IPS-18c (cell line): ENCODE results near the gene DYNC1I1.

Experiments
- H3K4me3 ChIP-seq: 2 replicates; pipeline ENCODE4 v1.7.0; 2013; ENCODE audit warnings: low read depth, mild to moderate bottlenecking, low read length, moderate library complexity; ENCODE audit not compliant: insufficient read depth
- H3K9me3 ChIP-seq: one replicate; pipeline ENCODE4 v1.6.1; 2013; ENCODE audit warnings: mild to moderate bottlenecking, low read length, moderate library complexity; ENCODE audit not compliant: control insufficient read depth, insufficient read depth

The DYNC1I1 gene

GRCh38 chr7:95875519-95875918 lies 103.2 kb downstream of the DYNC1I1 start:
- no peaks in the 10 kb centered on the region for H3K9me3 ChIP-seq

DNA sequence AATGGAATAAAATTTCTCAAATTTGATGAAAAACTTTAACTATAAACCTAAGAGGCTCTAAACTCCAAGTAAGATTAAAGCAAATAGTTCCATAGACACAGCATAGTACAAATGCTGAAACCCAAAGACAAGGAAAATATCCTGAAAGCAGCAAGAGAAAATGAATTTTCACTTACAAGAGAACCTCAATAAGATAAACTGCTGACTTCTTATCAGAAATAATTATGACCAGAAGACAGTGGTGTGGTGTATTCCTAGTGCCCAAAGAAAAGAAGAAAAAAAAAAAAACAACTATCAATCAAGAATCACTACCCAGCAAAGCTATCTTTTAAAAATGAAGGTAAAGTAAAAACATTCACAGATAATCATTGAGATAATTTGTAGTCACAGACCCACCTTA lies 106.3 kb downstream of the DYNC1I1 start:
- H3K4me3 ChIP-seq = no peak overlapping the region
- H3K9me3 ChIP-seq = no peaks in the 10 kb centered on the region

More at GRCh38 chr7:95875519-95875918, 103.2 kb downstream of the DYNC1I1 start:
- no peak overlapping the region for H3K4me3 ChIP-seq

DNA sequence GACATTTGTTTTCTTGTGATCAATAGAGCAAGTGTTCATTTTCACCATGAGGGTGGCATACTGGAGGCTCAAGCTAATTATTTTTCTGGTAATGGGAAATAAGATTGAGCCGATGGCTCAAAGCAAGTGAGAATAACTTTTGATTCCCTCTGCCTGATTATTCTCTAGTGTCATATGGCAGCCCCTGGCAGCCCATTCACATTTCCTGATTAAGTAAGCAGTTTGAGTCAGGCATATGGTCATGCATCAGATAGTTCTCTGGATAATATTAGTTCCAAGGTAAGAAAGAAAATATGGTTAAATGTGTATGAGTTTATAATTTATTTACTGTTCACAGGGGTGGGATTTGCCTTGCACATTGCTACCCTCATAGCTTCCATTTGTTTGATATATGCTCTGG lies 109.2 kb downstream of the DYNC1I1 start:
- Histone ChIP-seq H3K4me3 (no peak overlapping the region), H3K9me3 (peaks cover 3% of the 10 kb centered on the region)

- H3K9me3 ChIP-seq = peaks cover 3% of the 10 kb centered on the region
- H3K4me3 ChIP-seq = no peak overlapping the region
These were observed 110.9 kb downstream of the DYNC1I1 start for GRCh38 chr7:95883217-95883616.

DNA sequence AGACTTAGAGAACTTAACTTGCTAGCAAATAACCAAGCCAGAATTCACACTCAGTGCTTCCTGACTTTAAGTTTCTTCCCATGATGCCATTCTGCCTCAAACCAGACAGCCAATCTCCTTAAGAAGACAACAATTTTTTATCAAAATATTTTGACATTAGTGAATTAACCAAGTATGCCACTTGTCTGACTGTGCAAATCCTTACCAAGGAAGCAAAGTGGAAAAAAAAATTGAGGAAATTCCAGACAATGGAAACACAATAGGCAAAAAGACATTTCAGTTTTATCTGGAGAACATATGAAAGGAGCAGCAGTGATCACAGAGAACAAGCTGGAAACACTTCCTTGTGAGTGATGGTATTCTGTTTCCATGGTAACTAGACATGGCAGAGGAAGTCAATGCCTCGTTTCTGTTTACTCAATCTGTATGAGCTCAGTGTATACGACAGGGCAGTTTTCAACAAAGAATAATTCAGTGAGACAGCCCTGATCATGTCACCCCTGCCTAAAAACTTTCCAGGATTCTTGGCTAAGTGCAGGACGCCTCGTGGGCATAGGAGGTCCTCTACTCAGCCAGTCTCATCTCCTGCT lies 114.2 kb downstream of the DYNC1I1 start:
- H3K9me3 ChIP-seq = peaks cover 3% of the 10 kb centered on the region
- no peak overlapping the region for H3K4me3 ChIP-seq

DNA sequence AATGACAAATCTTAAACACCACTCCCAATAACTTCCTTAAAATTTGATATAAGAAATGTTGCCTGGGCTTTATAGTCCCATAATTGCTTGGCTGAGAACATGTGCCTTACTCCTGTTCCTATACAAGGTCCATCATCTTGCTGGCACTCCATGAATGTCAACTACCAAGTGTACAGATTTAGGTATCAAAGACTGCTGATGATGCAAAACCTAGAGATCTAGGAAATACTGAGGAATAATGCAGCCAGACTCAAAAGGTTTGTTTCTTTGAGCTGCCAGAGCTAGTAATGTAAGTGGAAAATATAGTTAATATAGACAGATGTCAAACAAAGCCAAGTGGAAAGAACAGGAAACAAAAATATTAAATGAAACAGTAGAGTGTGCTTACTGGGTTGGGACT lies 121.1 kb downstream of the DYNC1I1 start:
- H3K4me3 ChIP-seq = no peak overlapping the region
- no peaks in the 10 kb centered on the region for H3K9me3 ChIP-seq

GRCh38 chr7:95897557-95898251 lies 125.3 kb downstream of the DYNC1I1 start:
- Histone ChIP-seq H3K9me3 (no peaks in the 10 kb centered on the region), H3K4me3 (no peak overlapping the region)

DNA sequence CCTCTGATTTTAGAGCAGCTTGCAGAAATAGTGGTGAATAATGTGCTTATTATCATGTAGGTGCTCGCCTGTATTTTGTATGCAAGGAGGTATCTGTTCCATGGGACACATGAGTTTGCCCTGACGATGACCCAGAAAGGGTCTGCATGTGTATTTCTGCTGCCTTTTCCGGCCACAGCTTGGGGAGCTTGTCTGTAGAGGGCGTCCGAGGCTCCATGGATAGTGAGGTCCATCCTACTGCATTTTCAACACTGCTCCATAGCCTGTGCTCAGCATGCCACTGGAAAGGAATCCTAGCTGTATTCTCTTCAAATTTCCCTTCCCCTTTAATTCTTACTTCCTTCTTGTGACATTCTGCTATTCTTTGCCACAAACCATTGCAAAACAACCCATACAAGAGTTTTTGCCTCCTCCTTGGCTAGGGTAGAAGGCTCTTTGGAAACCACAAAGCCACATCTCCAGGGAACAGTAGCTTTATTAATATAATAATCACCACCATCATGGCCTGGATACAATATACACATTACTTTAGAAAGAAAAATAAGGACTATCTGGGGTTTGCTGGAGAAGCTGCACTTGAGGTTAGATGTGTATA lies 127.7 kb downstream of the DYNC1I1 start:
- H3K4me3 ChIP-seq = no peak overlapping the region
- no peaks in the 10 kb centered on the region for H3K9me3 ChIP-seq

- no peak overlapping the region for H3K4me3 ChIP-seq
- H3K9me3 ChIP-seq = no peaks in the 10 kb centered on the region
These were observed 128.7 kb downstream of the DYNC1I1 start for GRCh38 chr7:95901006-95901405.

DNA sequence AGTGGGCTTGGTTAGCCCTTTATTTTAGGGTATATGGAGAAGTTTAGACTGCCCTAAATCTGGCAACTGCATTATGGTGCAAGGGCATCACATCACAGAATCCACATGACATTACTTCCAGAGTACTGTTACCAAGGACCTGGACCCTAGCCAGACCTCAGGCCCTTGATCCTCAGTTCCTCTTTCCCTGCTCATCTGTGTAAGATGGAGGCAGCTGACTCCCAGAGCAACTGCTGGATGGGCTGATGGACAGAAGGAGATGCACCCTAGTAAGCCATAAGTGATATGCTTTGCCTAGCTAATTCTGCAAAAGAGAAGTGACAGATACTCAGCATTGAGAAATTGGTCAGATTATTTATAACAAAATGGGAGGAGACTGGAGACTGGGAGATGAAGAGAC lies 131.7 kb downstream of the DYNC1I1 start:
- no peaks in the 10 kb centered on the region for H3K9me3 ChIP-seq
- no peak overlapping the region for H3K4me3 ChIP-seq

- Histone ChIP-seq H3K4me3 (no peak overlapping the region), H3K9me3 (no peaks in the 10 kb centered on the region)
These were observed 132.8 kb downstream of the DYNC1I1 start for GRCh38 chr7:95905167-95905566.

DNA sequence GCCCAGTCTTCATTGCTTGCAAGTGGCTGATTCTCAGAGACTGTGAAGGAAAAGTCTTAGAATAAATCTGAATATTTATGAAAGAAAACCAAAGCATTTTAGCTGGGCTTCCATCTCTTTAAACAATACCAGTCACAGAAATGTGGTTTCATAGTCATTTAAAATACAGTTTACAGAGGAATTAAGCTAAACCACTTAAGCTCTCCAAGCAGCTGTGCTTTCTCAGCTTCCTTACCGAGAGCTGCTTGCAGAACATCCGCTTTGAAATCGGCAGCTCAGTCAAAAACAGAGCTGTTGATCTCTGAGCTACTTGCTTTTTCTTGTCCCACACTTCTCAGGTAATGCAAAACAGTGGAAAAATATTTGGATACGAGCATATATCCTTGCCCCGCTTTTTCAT lies 134.5 kb downstream of the DYNC1I1 start:
- H3K9me3 ChIP-seq = no peaks in the 10 kb centered on the region
- no peak overlapping the region for H3K4me3 ChIP-seq

DNA sequence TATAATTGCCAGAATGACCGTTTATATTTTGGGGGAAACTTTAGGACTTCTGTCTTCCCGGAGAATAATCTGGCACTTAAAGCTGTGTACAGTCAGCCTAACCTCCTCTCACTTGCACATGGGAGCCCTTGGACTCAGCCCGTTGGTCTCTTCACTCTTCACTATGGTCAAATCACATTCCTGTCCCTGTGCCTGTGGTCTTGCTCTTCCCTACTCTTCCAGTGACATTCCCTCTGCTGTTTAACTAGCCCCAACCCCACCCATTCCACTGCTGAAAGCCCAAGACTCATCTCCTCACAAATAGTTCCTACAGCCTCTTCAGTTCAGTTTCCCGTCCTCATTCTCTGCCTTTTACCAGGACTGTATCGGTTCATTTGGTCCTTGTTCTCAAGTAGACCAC lies 135.0 kb downstream of the DYNC1I1 start:
- Histone ChIP-seq H3K9me3 (no peaks in the 10 kb centered on the region), H3K4me3 (no peak overlapping the region)

- Histone ChIP-seq H3K9me3 (no peaks in the 10 kb centered on the region), H3K4me3 (no peak overlapping the region)
These were observed 136.1 kb downstream of the DYNC1I1 start for GRCh38 chr7:95908499-95908898.

DNA sequence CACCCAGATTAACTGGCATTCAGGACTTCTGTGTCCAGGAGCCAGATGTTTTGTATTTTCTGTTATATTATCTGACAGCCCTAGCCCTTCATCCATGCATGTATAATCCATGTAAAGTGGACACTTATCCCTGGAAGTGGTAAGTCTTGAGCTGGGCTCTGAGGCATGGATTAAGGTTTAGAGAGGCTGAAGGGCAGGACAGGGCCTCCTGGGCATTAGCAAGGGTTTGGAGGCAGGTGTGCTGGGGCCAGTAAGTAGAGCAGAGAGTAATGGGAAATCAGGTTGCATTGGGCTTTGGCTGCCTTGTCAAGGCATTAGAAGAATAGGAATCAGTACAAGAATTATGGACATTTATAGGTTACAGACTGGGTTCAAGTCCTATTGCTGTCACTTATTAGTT lies 138.0 kb downstream of the DYNC1I1 start:
- H3K4me3 ChIP-seq = no peak overlapping the region
- no peaks in the 10 kb centered on the region for H3K9me3 ChIP-seq

DNA sequence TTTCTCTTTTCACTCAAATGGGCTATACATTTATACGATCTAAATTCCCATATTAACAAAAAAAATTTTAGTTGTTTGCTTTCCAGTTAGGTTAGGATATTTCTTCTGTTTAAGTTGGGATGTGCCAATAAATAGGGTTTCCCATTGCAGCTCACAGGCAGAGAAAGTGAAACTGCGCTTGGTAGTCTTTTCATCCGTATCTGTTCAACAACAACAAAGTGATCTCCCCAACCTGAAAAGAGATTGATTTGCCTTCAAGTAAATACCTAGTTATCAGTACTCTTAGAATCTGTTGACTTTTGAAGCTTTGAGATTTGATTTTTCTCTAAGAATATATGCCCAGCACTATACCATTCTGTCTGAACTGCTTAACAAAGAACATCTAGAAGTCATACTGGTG lies 143.4 kb downstream of the DYNC1I1 start:
- no peak overlapping the region for H3K4me3 ChIP-seq

GRCh38 chr7:95916573-95917297 lies 144.4 kb downstream of the DYNC1I1 start:
- Histone ChIP-seq H3K9me3 (no peaks in the 10 kb centered on the region), H3K4me3 (no peak overlapping the region)

More for the DNA sequence above, 143.4 kb downstream of the DYNC1I1 start:
- no peaks in the 10 kb centered on the region for H3K9me3 ChIP-seq

DNA sequence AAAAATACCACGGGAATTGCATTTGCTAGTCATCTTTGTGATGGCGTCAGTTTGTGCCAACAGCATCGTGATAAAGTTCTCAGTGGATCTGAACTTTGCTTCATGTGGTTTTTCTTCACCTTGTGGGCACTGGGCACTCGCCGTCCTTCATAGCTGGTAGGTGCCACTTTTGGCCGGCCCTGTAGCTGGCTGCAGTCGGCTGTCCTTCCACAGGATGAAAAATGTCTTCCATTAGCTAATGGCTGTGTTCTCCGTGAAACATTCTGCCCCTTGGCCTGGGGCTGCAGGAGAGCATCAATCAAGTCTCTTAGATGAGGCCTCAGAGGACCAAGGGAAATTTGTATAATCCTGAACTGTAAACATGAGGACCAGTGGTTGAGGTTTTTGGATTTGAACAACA lies 145.3 kb downstream of the DYNC1I1 start:
- no peaks in the 10 kb centered on the region for H3K9me3 ChIP-seq
- no peak overlapping the region for H3K4me3 ChIP-seq
